Prostate gland (tissue), 2 donors: Measurements from ENCODE around the gene FCN3.

ENCODE experiments used
- CTCF ChIP-seq, 4 experiments: fragments of 200-600 bp in 2 of 4; fragments of 450-650 bp in 2 of 4; sonication (generic) in 2 of 4; IDR thresholded peaks; 1 replicate in 3 of 4; 2 replicates in 1 of 4; pipeline ENCODE4 v1.5.1; 2016 to 2019; ENCODE audit warnings: antibody characterized with exemption in 4 of 4, mild to moderate bottlenecking in 2 of 4, moderate library complexity in 2 of 4
- POLR2A ChIP-seq: fragments of 450-650 bp; IDR thresholded peaks from one replicate; pipeline ENCODE4 v1.6.1; 2016; ENCODE audit warnings: antibody characterized with exemption, mild to moderate bottlenecking
- POLR2AphosphoS5 ChIP-seq: sonication (generic); formaldehyde crosslinking; IDR thresholded peaks from one replicate; pipeline ENCODE4 v1.6.1; 2017; ENCODE audit warnings: antibody characterized with exemption

GRCh38 chr1:27331426-27331825 is 43.2 kb downstream of the FCN3 start:
- TF ChIP-seq POLR2A (no peak), CTCF (IDR thresholded peaks at IDR 0.05) (no peak), POLR2AphosphoS5 (no peak)
